ENCODE data around the gene ORC5. TPM values are rescaled to one million over a fixed set of nuclear protein-coding genes. Genes with fewer than 3 reads are reported as not detected.

Gene ORC5
- 18.8 and 20.0 TPM in 2 replicates for total RNA-seq
- long read RNA-seq, transcript ORC5-201 (14 exons, 1,958 nt): major isoform, 61 of 91 reads
- long read RNA-seq, partial matches to known transcripts: 11 of 91 reads
- long read RNA-seq, other reads (novel, unspliced or antisense): 12 of 91 reads

- Mint-ChIP-seq H3K4me3 (ENCODE audit: unreplicated experiment) (peak within 1 kb of the TSS; percentile 87), H3K36me3 (ENCODE audit: unreplicated experiment) (peaks cover 3% of the 10 kb centered on the region), H3K9me3 (ENCODE audit: unreplicated experiment) (peaks cover 3% of the 10 kb centered on the region), H3K27me3 (ENCODE audit: unreplicated experiment) (peaks cover 7% of the 10 kb centered on the region), H3K27ac (ENCODE audit: unreplicated experiment) (peak within 1 kb of the TSS; percentile 98), H3K4me1 (ENCODE audit: unreplicated experiment) (peaks cover 35% of the 10 kb centered on the region)
- peak; percentile 92 for DNase-seq (ENCODE audit: extremely low spot score, unreplicated experiment)
- no peak for TF ChIP-seq CTCF (IDR thresholded peaks at IDR 0.05)
Measured at GRCh38 chr7:104207731-104208420, at the start of gene ORC5. Gene ORC5 (minus strand): TSS chr7:104208013. CDS start chr7:104207904, 109 bp downstream.

GRCh38 chr7:104255616-104256015, 47.8 kb upstream of the ORC5 start:
- TF ChIP-seq CTCF (IDR thresholded peaks at IDR 0.05): no peak
- no peak overlapping the region for H3K27ac Mint-ChIP-seq (ENCODE audit: unreplicated experiment)
- no peak for DNase-seq (ENCODE audit: extremely low spot score, unreplicated experiment)
- no peak overlapping the region for H3K4me3 Mint-ChIP-seq (ENCODE audit: unreplicated experiment)
- no peaks in the 10 kb centered on the region for H3K36me3 Mint-ChIP-seq (ENCODE audit: unreplicated experiment)
- no peaks in the 10 kb centered on the region for H3K9me3 Mint-ChIP-seq (ENCODE audit: unreplicated experiment)
- H3K27me3 Mint-ChIP-seq (ENCODE audit: unreplicated experiment): peaks cover 2% of the 10 kb centered on the region
- H3K4me1 Mint-ChIP-seq (ENCODE audit: unreplicated experiment): no peaks in the 10 kb centered on the region

GRCh38 chr7:104255194-104255593, 47.4 kb upstream of the ORC5 start:
- no peaks in the 10 kb centered on the region for H3K27me3 Mint-ChIP-seq (ENCODE audit: unreplicated experiment)
- DNase-seq (ENCODE audit: extremely low spot score, unreplicated experiment): no peak
- no peak overlapping the region for H3K27ac Mint-ChIP-seq (ENCODE audit: unreplicated experiment)
- H3K9me3 Mint-ChIP-seq (ENCODE audit: unreplicated experiment): no peaks in the 10 kb centered on the region
- no peaks in the 10 kb centered on the region for H3K36me3 Mint-ChIP-seq (ENCODE audit: unreplicated experiment)
- H3K4me1 Mint-ChIP-seq (ENCODE audit: unreplicated experiment): no peaks in the 10 kb centered on the region
- TF ChIP-seq CTCF (IDR thresholded peaks at IDR 0.05): no peak
- no peak overlapping the region for H3K4me3 Mint-ChIP-seq (ENCODE audit: unreplicated experiment)

- H3K27ac Mint-ChIP-seq (ENCODE audit: unreplicated experiment): no peak overlapping the region
- no peaks in the 10 kb centered on the region for H3K27me3 Mint-ChIP-seq (ENCODE audit: unreplicated experiment)
- no peak for TF ChIP-seq CTCF (IDR thresholded peaks at IDR 0.05)
- no peaks in the 10 kb centered on the region for H3K36me3 Mint-ChIP-seq (ENCODE audit: unreplicated experiment)
- no peak for DNase-seq (ENCODE audit: extremely low spot score, unreplicated experiment)
- no peaks in the 10 kb centered on the region for H3K9me3 Mint-ChIP-seq (ENCODE audit: unreplicated experiment)
- H3K4me1 Mint-ChIP-seq (ENCODE audit: unreplicated experiment): no peaks in the 10 kb centered on the region
- H3K4me3 Mint-ChIP-seq (ENCODE audit: unreplicated experiment): no peak overlapping the region
Measured at GRCh38 chr7:104254696-104255095, 46.9 kb upstream of the ORC5 start.

- Mint-ChIP-seq H3K36me3 (ENCODE audit: unreplicated experiment) (no peaks in the 10 kb centered on the region), H3K4me1 (ENCODE audit: unreplicated experiment) (no peaks in the 10 kb centered on the region), H3K27me3 (ENCODE audit: unreplicated experiment) (no peaks in the 10 kb centered on the region), H3K27ac (ENCODE audit: unreplicated experiment) (no peak overlapping the region), H3K4me3 (ENCODE audit: unreplicated experiment) (no peak overlapping the region), H3K9me3 (ENCODE audit: unreplicated experiment) (no peaks in the 10 kb centered on the region)
- DNase-seq (ENCODE audit: extremely low spot score, unreplicated experiment): no peak
- TF ChIP-seq CTCF (IDR thresholded peaks at IDR 0.05): peak; percentile 13
Measured at GRCh38 chr7:104252409-104253134, 44.8 kb upstream of the ORC5 start.
